Measurements from ENCODE around the gene IER2.

- TF ChIP-seq EZH2 (IDR thresholded peaks at IDR 0.05; ENCODE audit: borderline replicate concordance, low read length): no peak
- TF ChIP-seq, protein P1, sequence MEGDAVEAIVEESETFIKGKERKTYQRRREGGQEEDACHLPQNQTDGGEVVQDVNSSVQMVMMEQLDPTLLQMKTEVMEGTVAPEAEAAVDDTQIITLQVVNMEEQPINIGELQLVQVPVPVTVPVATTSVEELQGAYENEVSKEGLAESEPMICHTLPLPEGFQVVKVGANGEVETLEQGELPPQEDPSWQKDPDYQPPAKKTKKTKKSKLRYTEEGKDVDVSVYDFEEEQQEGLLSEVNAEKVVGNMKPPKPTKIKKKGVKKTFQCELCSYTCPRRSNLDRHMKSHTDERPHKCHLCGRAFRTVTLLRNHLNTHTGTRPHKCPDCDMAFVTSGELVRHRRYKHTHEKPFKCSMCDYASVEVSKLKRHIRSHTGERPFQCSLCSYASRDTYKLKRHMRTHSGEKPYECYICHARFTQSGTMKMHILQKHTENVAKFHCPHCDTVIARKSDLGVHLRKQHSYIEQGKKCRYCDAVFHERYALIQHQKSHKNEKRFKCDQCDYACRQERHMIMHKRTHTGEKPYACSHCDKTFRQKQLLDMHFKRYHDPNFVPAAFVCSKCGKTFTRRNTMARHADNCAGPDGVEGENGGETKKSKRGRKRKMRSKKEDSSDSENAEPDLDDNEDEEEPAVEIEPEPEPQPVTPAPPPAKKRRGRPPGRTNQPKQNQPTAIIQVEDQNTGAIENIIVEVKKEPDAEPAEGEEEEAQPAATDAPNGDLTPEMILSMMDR (IDR thresholded peaks at IDR 0.05; ENCODE audit: low read length): no peak
These were observed 34.3 kb upstream of the IER2 start for GRCh38 chr19:13115936-13116281.
